ENCODE measurements around the gene ZNF366.

ZNF366 gene

GRCh38 chr5:72417333-72418062, 89.7 kb downstream of the ZNF366 start:
- Histone ChIP-seq H3K4me3 (ENCODE audit: low read depth, low read length) (no peak overlapping the region), H3K27ac (no peak overlapping the region), H3K27me3 (replicated peaks) (no peaks in the 10 kb centered on the region), H3K36me3 (replicated peaks) (no peaks in the 10 kb centered on the region)
- in situ Hi-C loops (cut with HindIII; ENCODE audit: low pct_ligation_motif_present, low sequenced_read_pairs) = no loop called here
- no peak for TF ChIP-seq CTCF (IDR thresholded peaks at IDR 0.05; ENCODE audit: low read depth, low read length, missing control alignments)
- no peak for DNase-seq

GRCh38 chr5:72415616-72416325, 91.4 kb downstream of the ZNF366 start:
- in situ Hi-C loops (cut with HindIII; ENCODE audit: low pct_ligation_motif_present, low sequenced_read_pairs) = no loop called here

GRCh38 chr5:72412283-72413055, 94.7 kb downstream of the ZNF366 start:
- Histone ChIP-seq H3K4me3 (ENCODE audit: low read depth, low read length) (no peak overlapping the region), H3K27me3 (replicated peaks) (no peaks in the 10 kb centered on the region), H3K36me3 (replicated peaks) (no peaks in the 10 kb centered on the region), H3K27ac (peak overlapping the region; percentile 46)
- peak; percentile 53 for TF ChIP-seq CTCF (IDR thresholded peaks at IDR 0.05; ENCODE audit: low read depth, low read length, missing control alignments)
- in situ Hi-C loops (cut with HindIII; ENCODE audit: low pct_ligation_motif_present, low sequenced_read_pairs) = no loop called here
- peak; percentile 67 for DNase-seq

More at GRCh38 chr5:72415616-72416325, 91.4 kb downstream of the ZNF366 start:
- TF ChIP-seq CTCF (IDR thresholded peaks at IDR 0.05; ENCODE audit: low read depth, low read length, missing control alignments) = no peak
- H3K27ac ChIP-seq = no peak overlapping the region
- H3K36me3 ChIP-seq (replicated peaks) = no peaks in the 10 kb centered on the region
- no peak overlapping the region for H3K4me3 ChIP-seq (ENCODE audit: low read depth, low read length)
- H3K27me3 ChIP-seq (replicated peaks) = no peaks in the 10 kb centered on the region
- no peak for DNase-seq

GRCh38 chr5:72410688-72411295, 96.4 kb downstream of the ZNF366 start:
- no peak for TF ChIP-seq CTCF (IDR thresholded peaks at IDR 0.05; ENCODE audit: low read depth, low read length, missing control alignments)
- H3K4me3 ChIP-seq (ENCODE audit: low read depth, low read length) = no peak overlapping the region
- DNase-seq = peak; percentile 68
- H3K36me3 ChIP-seq (replicated peaks) = no peaks in the 10 kb centered on the region
- H3K27ac ChIP-seq = peak overlapping the region; percentile 47
- H3K27me3 ChIP-seq (replicated peaks) = no peaks in the 10 kb centered on the region
- in situ Hi-C loops (cut with HindIII; ENCODE audit: low pct_ligation_motif_present, low sequenced_read_pairs) = no loop called here

GRCh38 chr5:72408603-72409002, 98.6 kb downstream of the ZNF366 start:
- TF ChIP-seq CTCF (IDR thresholded peaks at IDR 0.05; ENCODE audit: low read depth, low read length, missing control alignments) = no peak
- H3K27me3 ChIP-seq (replicated peaks) = no peaks in the 10 kb centered on the region
- no peak overlapping the region for H3K4me3 ChIP-seq (ENCODE audit: low read depth, low read length)
- in situ Hi-C loops (cut with HindIII; ENCODE audit: low pct_ligation_motif_present, low sequenced_read_pairs) = no loop called here
- H3K27ac ChIP-seq = no peak overlapping the region
- no peak for DNase-seq
- no peaks in the 10 kb centered on the region for H3K36me3 ChIP-seq (replicated peaks)
